Common myeloid progenitor, CD34-positive (primary cell): Measurements from ENCODE around the gene GRIN3A.

Experiments
- CTCF ChIA-PET: fragments of 350-600 bp; sonication (Branson Sonifier 250); formaldehyde crosslinking; loops from one replicate; lab custom pipeline; 2021; ENCODE audit warnings: antibody characterized with exemption; lab: Charles Lee
- POLR2A ChIA-PET: fragments of 350-600 bp; sonication (Branson Sonifier 250); formaldehyde crosslinking; loops from one replicate; lab custom pipeline; 2021; ENCODE audit warnings: antibody characterized with exemption; lab: Charles Lee
- DNase-seq, 3 donors: peaks; one replicate each; pipeline versions ENCODE4 v3.0.0 to v3.0.0-alpha.2; 2013
- H3K27ac ChIP-seq, 2 experiments: 1 replicate in 1 of 2; 2 replicates in 1 of 2; pipeline ENCODE4 v1.7.0; 2013; ENCODE audit warnings: inconsistent platforms in 2 of 2, low read length in 2 of 2, mild to moderate bottlenecking in 2 of 2, low read depth in 1 of 2, moderate library complexity in 1 of 2; ENCODE audit not compliant: severe bottlenecking in 2 of 2, insufficient read depth in 1 of 2, poor library complexity in 1 of 2
- H3K27me3 ChIP-seq, 5 experiments: replicated peaks in 2 of 5; 1 replicate in 3 of 5; 2 replicates in 2 of 5; pipeline versions ENCODE4 v1.6.1 to v1.7.0; 2013; ENCODE audit warnings: low read length in 4 of 5, mild to moderate bottlenecking in 2 of 5, moderate library complexity in 2 of 5, inconsistent platforms in 1 of 5; ENCODE audit not compliant: insufficient read depth in 5 of 5, control insufficient read depth in 4 of 5
- H3K36me3 ChIP-seq, 4 experiments: 1 replicate in 2 of 4; 2 replicates in 2 of 4; pipeline versions ENCODE4 v1.6.1 to v1.7.0; 2013; ENCODE audit warnings: low read length in 3 of 4, control low read depth in 1 of 4, mild to moderate bottlenecking in 1 of 4; ENCODE audit not compliant: control insufficient read depth in 4 of 4, insufficient read depth in 4 of 4
- H3K4me1 ChIP-seq, 4 experiments: 1 replicate in 3 of 4; 2 replicates in 1 of 4; pipeline versions ENCODE4 v1.6.1 to v1.7.1; 2013; ENCODE audit warnings: low read length in 3 of 4, mild to moderate bottlenecking in 3 of 4, control low read depth in 1 of 4, inconsistent platforms in 1 of 4, moderate library complexity in 1 of 4; ENCODE audit not compliant: control insufficient read depth in 4 of 4, insufficient read depth in 4 of 4; ENCODE audit errors: control extremely low read depth in 1 of 4
- H3K4me3 ChIP-seq, 7 experiments: 1 replicate in 4 of 7; 2 replicates in 3 of 7; pipeline versions ENCODE4 v1.5.1 to v1.7.0; 2013; ENCODE audit warnings: mild to moderate bottlenecking in 7 of 7, low read length in 6 of 7, moderate library complexity in 6 of 7, inconsistent platforms in 2 of 7, low read depth in 2 of 7, control low read depth in 1 of 7; ENCODE audit not compliant: insufficient read depth in 4 of 7, control insufficient read depth in 1 of 7; ENCODE audit errors: extremely low read depth in 1 of 7
- H3K9me3 ChIP-seq, 5 experiments: 1 replicate in 4 of 5; 2 replicates in 1 of 5; pipeline versions ENCODE4 v1.6.1 to v1.7.1; 2013; ENCODE audit warnings: low read length in 4 of 5, mild to moderate bottlenecking in 2 of 5, inconsistent platforms in 1 of 5, low read depth in 1 of 5, moderate library complexity in 1 of 5; ENCODE audit not compliant: control insufficient read depth in 4 of 5, insufficient read depth in 2 of 5; ENCODE audit errors: control extremely low read depth in 1 of 5
- WGBS: methylation state at CpG from one replicate; pipeline ENCODE4 v1.1.5; 2013; ENCODE audit not compliant: insufficient coverage; 5-methylcytosine and 5-hydroxymethylcytosine counted together

GRIN3A gene

DNA sequence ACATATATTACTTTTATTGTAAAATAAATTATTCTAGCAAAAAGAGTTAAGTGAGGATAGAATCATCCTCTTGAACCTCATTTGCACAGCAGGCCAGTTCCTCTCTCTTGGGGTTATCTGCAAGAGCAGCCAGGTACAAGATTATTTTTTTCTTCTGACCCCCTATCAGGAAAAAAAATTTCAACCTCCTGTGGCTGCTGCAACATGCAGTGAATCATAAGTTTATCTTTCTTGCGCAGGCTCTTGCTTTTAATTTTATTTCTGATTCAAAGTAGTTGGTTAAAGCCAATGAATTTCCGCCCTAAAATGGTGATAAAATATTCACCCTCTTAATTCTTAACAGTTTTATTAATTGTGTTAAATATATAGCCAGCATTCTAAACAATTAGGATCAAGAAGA, 74.0 kb downstream of the GRIN3A start:
- H3K4me3 ChIP-seq: peak overlapping the region in 1 of 7 experiments; percentile 6
- peaks cover 0 to 28% (median 0%) of the 10 kb centered on the region in 4 experiments for H3K4me1 ChIP-seq
- WGBS: no CpG with 5 or more reads among the region's 2 CpGs
- H3K27me3 ChIP-seq: no peaks in the 10 kb centered on the region
- H3K27ac ChIP-seq: no peak overlapping the region
- CTCF ChIA-PET: no interaction called here
- DNase-seq: peak; percentile 42 to 90 (median 69)
- no peaks in the 10 kb centered on the region for H3K9me3 ChIP-seq
- POLR2A ChIA-PET: no interaction called here
- no peaks in the 10 kb centered on the region for H3K36me3 ChIP-seq

GRCh38 chr9:101652601-101653175, 85.8 kb downstream of the GRIN3A start:
- H3K4me3 ChIP-seq: no peak overlapping the region
- H3K4me1 ChIP-seq: peaks cover 0 to 2% (median 0%) of the 10 kb centered on the region in 4 experiments
- no peak overlapping the region for H3K27ac ChIP-seq
- no peaks in the 10 kb centered on the region for H3K36me3 ChIP-seq
- peaks cover 0 to 2% (median 0%) of the 10 kb centered on the region in 5 experiments for H3K27me3 ChIP-seq
- ChIA-PET CTCF (no interaction called here), POLR2A (no interaction called here)
- H3K9me3 ChIP-seq: no peaks in the 10 kb centered on the region
- no peak for DNase-seq
- WGBS: no CpG with 5 or more reads among the region's 2 CpGs

DNA sequence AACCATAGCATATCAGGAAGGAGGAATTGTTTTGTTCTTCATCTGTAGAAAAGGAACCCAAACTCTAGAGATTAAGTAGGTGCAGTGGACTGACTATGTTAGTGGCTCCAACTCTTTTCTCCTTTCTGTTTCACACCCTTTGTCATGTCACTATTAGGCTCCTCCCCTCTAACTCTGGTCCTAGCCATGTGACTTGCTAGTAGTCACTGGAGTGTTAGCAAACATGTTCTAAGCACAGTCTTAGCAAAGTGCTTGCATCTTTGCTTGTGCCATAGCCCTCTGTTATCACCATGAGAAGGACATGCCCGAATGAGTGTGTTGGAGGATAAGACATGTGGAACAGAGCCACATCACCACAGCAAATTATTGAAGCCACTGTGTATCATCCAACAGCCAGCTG, 88.3 kb downstream of the GRIN3A start:
- Histone ChIP-seq H3K27ac (no peak overlapping the region), H3K4me1 (no peaks in the 10 kb centered on the region), H3K27me3 (no peaks in the 10 kb centered on the region), H3K9me3 (peaks cover 0 to under 1% (median 0%) of the 10 kb centered on the region in 5 experiments), H3K4me3 (no peak overlapping the region), H3K36me3 (no peaks in the 10 kb centered on the region)
- 100% methylated on average over 1 of the region's 1 CpG for WGBS
- ChIA-PET CTCF (interaction anchor here (1.2 kb wide), 1 partner anchor 8 kb away, joined by 3 read pairs; no protein-coding TSS in a partner anchor), POLR2A (no interaction called here)
- peak in 1 of 3 donors; percentile 18 for DNase-seq

GRCh38 chr9:101648493-101648892, 90.0 kb downstream of the GRIN3A start:
- H3K36me3 ChIP-seq: no peaks in the 10 kb centered on the region
- peaks cover 0 to 2% (median 0%) of the 10 kb centered on the region in 5 experiments for H3K9me3 ChIP-seq
- no peaks in the 10 kb centered on the region for H3K27me3 ChIP-seq
- no peak overlapping the region for H3K27ac ChIP-seq
- ChIA-PET POLR2A (no interaction called here), CTCF (no interaction called here)
- no peak for DNase-seq
- WGBS: no CpG with 5 or more reads among the region's 1 CpG
- no peaks in the 10 kb centered on the region for H3K4me1 ChIP-seq
- no peak overlapping the region for H3K4me3 ChIP-seq

DNA sequence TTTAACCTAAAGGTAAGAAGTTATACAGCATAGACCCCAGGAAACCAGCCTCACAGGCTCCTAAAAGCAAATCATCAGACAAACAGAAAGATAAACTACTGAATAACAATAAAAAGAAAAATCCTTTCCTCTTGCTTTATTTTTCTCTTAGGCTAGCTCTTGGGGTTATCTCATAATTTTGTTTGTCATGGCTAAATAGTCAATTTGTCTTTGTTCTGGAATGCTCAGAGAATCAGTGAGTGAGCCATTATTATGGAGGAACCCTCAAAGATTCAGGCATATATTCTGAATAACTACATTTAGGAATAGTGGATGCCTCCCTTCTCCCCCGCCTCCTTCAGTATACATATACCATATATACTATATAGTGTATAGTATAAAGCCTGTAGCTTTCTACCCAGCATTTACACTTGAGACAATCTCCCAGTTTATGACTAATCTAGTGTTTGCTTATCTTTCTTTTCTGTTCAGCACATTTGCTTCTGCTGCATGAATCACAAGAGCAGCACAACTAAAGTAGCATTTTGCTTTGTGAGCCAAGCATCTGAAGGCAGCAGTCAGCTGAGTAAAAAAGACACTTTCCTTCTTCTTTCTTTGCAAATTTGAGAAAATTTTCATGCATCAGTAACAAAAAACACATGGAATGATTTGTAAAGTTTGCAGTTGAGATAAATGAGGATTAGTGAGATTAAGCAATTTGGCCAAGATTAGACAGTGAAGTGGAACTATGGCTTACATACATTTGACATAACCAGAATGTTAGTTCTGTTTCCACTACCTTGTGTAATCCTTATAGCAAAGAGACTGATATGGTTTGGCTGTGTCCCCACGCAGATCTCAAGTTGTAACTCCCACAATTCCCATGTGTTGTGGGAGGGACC, 98.4 kb downstream of the GRIN3A start:
- H3K27ac ChIP-seq: no peak overlapping the region
- H3K36me3 ChIP-seq: no peaks in the 10 kb centered on the region
- H3K27me3 ChIP-seq: no peaks in the 10 kb centered on the region
- peaks cover 0 to 2% (median 0%) of the 10 kb centered on the region in 4 experiments for H3K4me1 ChIP-seq
- peak in 1 of 3 donors; percentile 29 for DNase-seq
- CTCF ChIA-PET: no interaction called here
- POLR2A ChIA-PET: no interaction called here
- H3K4me3 ChIP-seq: no peak overlapping the region
- no CpG with 5 or more reads among the region's 2 CpGs for WGBS
- H3K9me3 ChIP-seq: peaks cover 0 to 12% (median 0%) of the 10 kb centered on the region in 5 experiments

GRCh38 chr9:101639311-101639710, 99.1 kb downstream of the GRIN3A start:
- Histone ChIP-seq H3K27me3 (no peaks in the 10 kb centered on the region), H3K36me3 (no peaks in the 10 kb centered on the region), H3K4me1 (peaks cover 0 to 4% (median 0%) of the 10 kb centered on the region in 4 experiments), H3K9me3 (peaks cover 0 to 12% (median 0%) of the 10 kb centered on the region in 5 experiments), H3K27ac (no peak overlapping the region), H3K4me3 (no peak overlapping the region)
- CTCF ChIA-PET: no interaction called here
- POLR2A ChIA-PET: no interaction called here
- WGBS: 80% methylated on average over 1 of the region's 1 CpG
- no peak for DNase-seq

- ChIA-PET CTCF (interaction anchor here (1.4 kb wide), 1 partner anchor 9 kb away, joined by 7 read pairs; no protein-coding TSS in a partner anchor), POLR2A (no interaction called here)
- DNase-seq: no peak
- Histone ChIP-seq H3K4me1 (peaks cover 0 to 4% (median 0%) of the 10 kb centered on the region in 4 experiments), H3K36me3 (no peaks in the 10 kb centered on the region), H3K4me3 (no peak overlapping the region), H3K9me3 (peaks cover 0 to 4% (median 0%) of the 10 kb centered on the region in 5 experiments), H3K27me3 (peaks cover 0 to 2% (median 0%) of the 10 kb centered on the region in 5 experiments), H3K27ac (no peak overlapping the region)
- WGBS: 92% methylated on average over 2 of the region's 3 CpGs
These were observed 102.2 kb downstream of the GRIN3A start for GRCh38 chr9:101636247-101636646.
